ENCODE data around the gene DDX25.

The DDX25 gene

DNA sequence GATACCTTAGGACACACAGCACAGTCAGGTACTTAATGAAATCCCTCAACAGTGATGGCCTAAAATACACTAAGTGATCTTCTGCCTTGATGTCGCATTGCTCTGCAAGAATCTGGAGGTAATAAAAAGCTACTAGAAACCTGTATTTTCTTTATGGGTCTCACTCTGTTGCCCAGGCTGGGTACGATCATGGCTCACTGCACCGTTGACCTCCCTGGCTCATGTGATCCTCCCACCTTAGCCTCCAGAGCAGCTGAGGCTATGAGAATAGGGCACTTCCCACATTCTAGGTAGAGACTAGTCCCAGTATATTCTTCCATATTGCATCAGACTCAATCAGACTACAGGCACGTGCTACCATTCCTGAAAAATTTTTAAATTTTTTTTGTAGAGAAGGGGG lies 63.2 kb downstream of the DDX25 start:
- H3K4me3 ChIP-seq (ENCODE audit: low read length), result no peak overlapping the region
- TF ChIP-seq CTCF (conservative IDR thresholded peaks at IDR 0.05; ENCODE audit: low read length), result no peak
- DNase-seq (ENCODE audit: low read depth), result no peak

DNA sequence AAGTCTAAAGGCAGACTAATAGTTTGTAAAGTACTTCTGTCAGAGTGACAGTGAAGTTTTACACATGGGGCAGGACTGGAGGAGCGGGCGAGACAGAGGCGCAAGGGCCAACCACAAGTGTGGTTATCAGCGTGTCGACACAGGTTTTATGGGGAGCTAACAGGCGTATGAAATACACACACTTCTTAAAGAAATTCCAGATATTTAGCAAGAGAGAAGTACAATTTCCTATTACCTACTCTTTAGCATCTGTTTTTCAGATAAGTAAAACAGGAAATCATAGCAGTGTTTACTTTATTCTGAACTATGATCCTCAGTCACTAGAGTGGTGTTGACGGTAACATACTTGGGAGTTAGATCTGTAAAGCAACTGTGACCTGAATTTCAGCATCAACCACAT lies 64.0 kb downstream of the DDX25 start:
- no peak for TF ChIP-seq CTCF (conservative IDR thresholded peaks at IDR 0.05; ENCODE audit: low read length)
- H3K4me3 ChIP-seq (ENCODE audit: low read length), result no peak overlapping the region
- no peak for DNase-seq (ENCODE audit: low read depth)

GRCh38 chr11:125971618-125972017 lies 67.3 kb downstream of the DDX25 start:
- no peak overlapping the region for H3K4me3 ChIP-seq (ENCODE audit: low read length)
- TF ChIP-seq CTCF (conservative IDR thresholded peaks at IDR 0.05; ENCODE audit: low read length), result no peak
- DNase-seq (ENCODE audit: low read depth), result no peak

DNA sequence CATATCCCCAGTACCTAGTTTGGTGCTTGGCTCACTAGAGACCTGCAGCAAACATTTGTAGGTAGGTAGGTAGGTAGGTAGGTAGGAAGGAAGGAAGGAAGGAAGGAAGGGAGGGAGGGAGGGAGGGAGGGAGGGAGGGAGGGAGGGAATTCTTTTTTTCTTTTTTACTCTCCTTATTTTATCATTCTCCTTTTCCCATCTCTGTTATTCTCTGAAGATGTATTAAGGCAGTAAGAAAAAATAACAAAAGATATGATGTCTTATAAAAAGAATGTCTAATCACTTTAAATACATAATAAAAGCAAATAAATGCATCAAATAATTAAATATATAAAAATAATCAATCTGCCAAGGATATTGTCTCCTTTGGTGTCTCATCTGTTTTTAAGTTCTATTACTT lies 70.0 kb downstream of the DDX25 start:
- no peak for DNase-seq (ENCODE audit: low read depth)
- TF ChIP-seq CTCF (conservative IDR thresholded peaks at IDR 0.05; ENCODE audit: low read length), result no peak

DNA sequence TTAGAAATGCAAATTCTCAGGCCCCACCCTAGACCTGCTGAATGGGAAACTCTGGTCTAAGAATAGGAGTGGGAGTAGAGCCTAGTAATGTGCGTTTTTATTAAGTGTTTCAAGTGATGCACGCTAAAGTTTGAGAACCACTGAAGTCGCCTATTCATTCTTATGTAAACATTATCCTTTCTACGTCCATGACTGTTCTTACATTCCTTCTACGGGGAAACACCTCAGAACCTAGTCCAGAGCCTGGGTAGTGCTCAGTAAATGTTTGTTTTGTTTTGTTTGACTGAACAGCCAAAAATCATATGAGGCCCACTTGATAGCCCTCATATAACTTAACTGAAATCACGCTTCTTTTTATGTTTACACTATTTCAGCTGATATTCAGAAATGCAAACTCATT lies 71.3 kb downstream of the DDX25 start:
- no peak overlapping the region for H3K4me3 ChIP-seq (ENCODE audit: low read length)
- DNase-seq (ENCODE audit: low read depth), result no peak
- TF ChIP-seq CTCF (conservative IDR thresholded peaks at IDR 0.05; ENCODE audit: low read length), result no peak

More for the DNA sequence above, 70.0 kb downstream of the DDX25 start:
- no peak overlapping the region for H3K4me3 ChIP-seq (ENCODE audit: low read length)

DNA sequence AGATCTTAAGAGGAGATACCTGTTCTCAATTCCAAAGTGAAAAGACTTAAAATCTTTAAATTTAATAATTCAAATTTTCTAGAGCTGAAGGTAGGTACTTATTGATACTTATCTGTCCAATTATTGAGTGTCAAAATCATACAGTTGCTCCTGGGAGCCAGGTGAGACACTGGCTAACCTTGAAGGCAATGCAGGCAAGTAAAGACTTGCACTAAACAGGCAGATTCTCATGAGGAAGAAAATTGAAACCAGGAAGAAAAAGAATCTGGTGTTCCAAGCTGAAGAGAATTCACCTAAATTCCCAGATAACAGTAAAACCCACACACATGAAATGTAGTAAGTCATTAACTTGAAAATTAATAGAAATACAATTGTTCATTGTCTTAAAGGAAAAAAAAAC lies 71.8 kb downstream of the DDX25 start:
- H3K4me3 ChIP-seq (ENCODE audit: low read length), result no peak overlapping the region
- no peak for DNase-seq (ENCODE audit: low read depth)
- TF ChIP-seq CTCF (conservative IDR thresholded peaks at IDR 0.05; ENCODE audit: low read length), result no peak

GRCh38 chr11:125977333-125977732 lies 73.0 kb downstream of the DDX25 start:
- H3K4me3 ChIP-seq (ENCODE audit: low read length), result no peak overlapping the region
- no peak for DNase-seq (ENCODE audit: low read depth)
- no peak for TF ChIP-seq CTCF (conservative IDR thresholded peaks at IDR 0.05; ENCODE audit: low read length)
